ENCODE measurements around the gene BID. TPM values are rescaled to one million over a fixed set of nuclear protein-coding genes. Genes with fewer than 3 reads are reported as not detected.

BID gene
- total and polyA plus RNA-seq, 2 of the 8 experiments (the other 6 are each of a cell fraction or from before 2014, with no cell fraction given): 39.3 to 114 TPM

DNA sequence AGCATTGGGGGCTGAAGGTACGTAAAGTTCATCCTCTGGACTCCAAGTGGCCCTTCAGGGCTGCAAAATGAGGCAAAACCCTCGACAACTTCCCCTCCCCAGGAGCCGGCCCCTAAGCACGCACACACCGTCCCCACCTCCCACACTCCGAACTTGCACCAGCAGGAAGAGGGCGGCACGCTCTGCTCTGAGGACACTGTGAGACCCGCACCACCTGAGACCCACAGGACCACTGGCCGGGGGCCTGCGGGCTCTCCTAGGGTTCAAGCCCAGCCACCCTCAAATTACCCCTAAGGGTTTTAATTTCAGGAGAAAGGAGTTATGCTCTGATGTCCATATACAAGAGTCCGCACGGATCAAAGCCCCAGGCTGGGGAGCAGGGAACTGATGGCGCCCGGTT, 49.7 kb upstream of the BID start:
- H3K4me2 ChIP-seq (ENCODE audit: insufficient read depth in 1 of 2, low read depth in 2 of 2, low read length in 2 of 2): no peak overlapping the region
- H3K14ac ChIP-seq (ENCODE audit: insufficient read length): no peak overlapping the region
- no peak overlapping the region for H2BK15ac ChIP-seq (ENCODE audit: low read length)
- no peaks in the 10 kb centered on the region for H3K36me3 ChIP-seq (ENCODE audit: control insufficient read depth in 2 of 4, insufficient read depth in 4 of 4, low read length in 3 of 4)
- no peaks in the 10 kb centered on the region for H3K79me2 ChIP-seq (ENCODE audit: control insufficient read depth in 1 of 2, insufficient read depth in 2 of 2, low read length in 2 of 2)
- no peak for FAIRE-seq
- no peak overlapping the region for H2BK120ac ChIP-seq (replicated peaks; ENCODE audit: low read depth, low read length)
- H2BK20ac ChIP-seq (ENCODE audit: low read length): no peak overlapping the region
- no peak overlapping the region for H3K9ac ChIP-seq (replicated peaks in 1 of 4; ENCODE audit: extremely low read depth in 1 of 4, low read depth in 3 of 4, low read length in 3 of 4)
- no peak overlapping the region for H3K23ac ChIP-seq (ENCODE audit: insufficient read length)
- H2AFZ ChIP-seq (ENCODE audit: low read length): no peak overlapping the region
- no peak for DNase-seq (ENCODE audit: low read depth in 1 of 2, low spot score in 2 of 2)
- H3K9me3 ChIP-seq (ENCODE audit: insufficient read depth in 2 of 2, low read depth in 1 of 2, low read length in 1 of 2): no peaks in the 10 kb centered on the region
- H3K4me1 ChIP-seq (replicated peaks in 1 of 4; ENCODE audit: control insufficient read depth in 3 of 4, insufficient read depth in 4 of 4, low read length in 3 of 4): no peaks in the 10 kb centered on the region
- peaks cover 0 to 3% of the 10 kb centered on the region in 2 experiments for H4K20me1 ChIP-seq (replicated peaks in 1 of 2; ENCODE audit: control insufficient read depth in 1 of 2, insufficient read depth in 2 of 2, low read length in 2 of 2)
- H4K8ac ChIP-seq (ENCODE audit: extremely low read depth, insufficient read depth, low read length): no peak overlapping the region
- H3K79me1 ChIP-seq (ENCODE audit: low read depth, low read length): no peaks in the 10 kb centered on the region
- ChIA-PET CTCF (ENCODE audit: partially characterized antibody) (no interaction called here), POLR2A (ENCODE audit: partially characterized antibody) (no interaction called here)
- H2BK12ac ChIP-seq (ENCODE audit: low read depth, low read length): no peak overlapping the region
- H3K56ac ChIP-seq (replicated peaks; ENCODE audit: insufficient read length, low read depth, low read length): no peak overlapping the region
- H2BK5ac ChIP-seq (ENCODE audit: low read depth, low read length): no peak overlapping the region
- WGBS, 2 experiments (ENCODE audit: extremely low coverage in 1 of 2, insufficient coverage in 1 of 2, insufficient read length in 1 of 2, insufficient replicate concordance in 2 of 2, low coverage in 1 of 2, low lambda C conversion rate in 2 of 2, missing lambda C conversion rate in 1 of 2): 81% methylated on average over 12 of the region's 15 CpGs; no CpG with 5 or more reads in 1 of the 2 experiments
- no peak overlapping the region for H4K5ac ChIP-seq (ENCODE audit: insufficient read length, low read depth, low read length)
- H3K4ac ChIP-seq (replicated peaks; ENCODE audit: insufficient read length, low read depth, low read length): no peak overlapping the region
- H4K91ac ChIP-seq (replicated peaks; ENCODE audit: insufficient read length, low read length): no peak overlapping the region
- no peak overlapping the region for H3K18ac ChIP-seq (ENCODE audit: extremely low read depth, low read length)
- H3K23me2 ChIP-seq (ENCODE audit: low read depth, low read length): no peaks in the 10 kb centered on the region
- no peak overlapping the region for H3K27ac ChIP-seq (ENCODE audit: low read depth, low read length)
- no peak overlapping the region for H2AK5ac ChIP-seq (ENCODE audit: low read depth, low read length)
- no peak overlapping the region for H3K4me3 ChIP-seq (ENCODE audit: extremely low read depth in 1 of 4, insufficient read depth in 2 of 4, low read depth in 3 of 4, low read length in 4 of 4)
- H3K27me3 ChIP-seq (replicated peaks in 1 of 4; ENCODE audit: control insufficient read depth in 3 of 4, extremely low read depth in 1 of 4, insufficient read depth in 3 of 4, low read length in 3 of 4): no peaks in the 10 kb centered on the region
- TF ChIP-seq SP1 (IDR thresholded peaks at IDR 0.05; ENCODE audit: low read depth, low read length): no peak
- TF ChIP-seq ASH2L (IDR thresholded peaks at IDR 0.05; ENCODE audit: low read length): no peak
- TF ChIP-seq SRF (IDR thresholded peaks at IDR 0.05; ENCODE audit: low read depth, low read length): no peak
- no peak for TF ChIP-seq KDM4A (IDR thresholded peaks at IDR 0.05; ENCODE audit: low read depth, low read length, severe bottlenecking)
- TF ChIP-seq NRF1 (IDR thresholded peaks at IDR 0.05; ENCODE audit: low read depth, low read length): no peak
- no peak for TF ChIP-seq JUND (IDR thresholded peaks at IDR 0.05; ENCODE audit: low read length)
- TF ChIP-seq TAF7 (optimal IDR thresholded peaks at IDR 0.05; ENCODE audit: borderline replicate concordance, low read depth, low read length): no peak
- TF ChIP-seq, protein P1, sequence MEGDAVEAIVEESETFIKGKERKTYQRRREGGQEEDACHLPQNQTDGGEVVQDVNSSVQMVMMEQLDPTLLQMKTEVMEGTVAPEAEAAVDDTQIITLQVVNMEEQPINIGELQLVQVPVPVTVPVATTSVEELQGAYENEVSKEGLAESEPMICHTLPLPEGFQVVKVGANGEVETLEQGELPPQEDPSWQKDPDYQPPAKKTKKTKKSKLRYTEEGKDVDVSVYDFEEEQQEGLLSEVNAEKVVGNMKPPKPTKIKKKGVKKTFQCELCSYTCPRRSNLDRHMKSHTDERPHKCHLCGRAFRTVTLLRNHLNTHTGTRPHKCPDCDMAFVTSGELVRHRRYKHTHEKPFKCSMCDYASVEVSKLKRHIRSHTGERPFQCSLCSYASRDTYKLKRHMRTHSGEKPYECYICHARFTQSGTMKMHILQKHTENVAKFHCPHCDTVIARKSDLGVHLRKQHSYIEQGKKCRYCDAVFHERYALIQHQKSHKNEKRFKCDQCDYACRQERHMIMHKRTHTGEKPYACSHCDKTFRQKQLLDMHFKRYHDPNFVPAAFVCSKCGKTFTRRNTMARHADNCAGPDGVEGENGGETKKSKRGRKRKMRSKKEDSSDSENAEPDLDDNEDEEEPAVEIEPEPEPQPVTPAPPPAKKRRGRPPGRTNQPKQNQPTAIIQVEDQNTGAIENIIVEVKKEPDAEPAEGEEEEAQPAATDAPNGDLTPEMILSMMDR (IDR thresholded peaks at IDR 0.05; ENCODE audit: control extremely low read depth in 1 of 3, insufficient read depth in 1 of 3, low read depth in 1 of 3, low read length in 3 of 3): no peak
- TF ChIP-seq, protein P2, sequence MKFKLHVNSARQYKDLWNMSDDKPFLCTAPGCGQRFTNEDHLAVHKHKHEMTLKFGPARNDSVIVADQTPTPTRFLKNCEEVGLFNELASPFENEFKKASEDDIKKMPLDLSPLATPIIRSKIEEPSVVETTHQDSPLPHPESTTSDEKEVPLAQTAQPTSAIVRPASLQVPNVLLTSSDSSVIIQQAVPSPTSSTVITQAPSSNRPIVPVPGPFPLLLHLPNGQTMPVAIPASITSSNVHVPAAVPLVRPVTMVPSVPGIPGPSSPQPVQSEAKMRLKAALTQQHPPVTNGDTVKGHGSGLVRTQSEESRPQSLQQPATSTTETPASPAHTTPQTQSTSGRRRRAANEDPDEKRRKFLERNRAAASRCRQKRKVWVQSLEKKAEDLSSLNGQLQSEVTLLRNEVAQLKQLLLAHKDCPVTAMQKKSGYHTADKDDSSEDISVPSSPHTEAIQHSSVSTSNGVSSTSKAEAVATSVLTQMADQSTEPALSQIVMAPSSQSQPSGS (IDR thresholded peaks at IDR 0.05; ENCODE audit: low read length): no peak
- TF ChIP-seq SIRT6 (IDR thresholded peaks at IDR 0.05; ENCODE audit: low read length): no peak
- no peak for TF ChIP-seq FOSL1 (IDR thresholded peaks at IDR 0.05; ENCODE audit: insufficient read depth, low read depth, low read length)
